ENCODE measurements around the gene DDAH1. TPM values are rescaled to one million over a fixed set of nuclear protein-coding genes. Genes with fewer than 3 reads are reported as not detected.

Gene DDAH1
- polyA plus RNA-seq, 2 of the 4 experiments (the other 2 are of a cell fraction): 5.7 to 12.6 TPM

- DNase-seq (ENCODE audit: low read depth in 1 of 2, low spot score in 1 of 2) (no peak), ATAC-seq (no peak), FAIRE-seq (no peak)
- peaks cover 22% of the 10 kb centered on the region for H3K4me1 ChIP-seq
- no peak overlapping the region for H3K4me2 ChIP-seq
- TF ChIP-seq PBX3 (IDR thresholded peaks at IDR 0.05) (no peak), FOSL2 (IDR thresholded peaks at IDR 0.05) (no peak), FOSL2 (CRISPR knock-in tag; IDR thresholded peaks at IDR 0.05) (no peak), TP53 (CRISPR knock-in tag; IDR thresholded peaks at IDR 0.05) (no peak), GATA3 (IDR thresholded peaks at IDR 0.05; ENCODE audit: borderline replicate concordance) (no peak), EHF (CRISPR knock-in tag; IDR thresholded peaks at IDR 0.05) (no peak), ZSCAN20 (CRISPR knock-in tag; IDR thresholded peaks at IDR 0.05) (no peak)
- TF ChIP-seq, protein P1, sequence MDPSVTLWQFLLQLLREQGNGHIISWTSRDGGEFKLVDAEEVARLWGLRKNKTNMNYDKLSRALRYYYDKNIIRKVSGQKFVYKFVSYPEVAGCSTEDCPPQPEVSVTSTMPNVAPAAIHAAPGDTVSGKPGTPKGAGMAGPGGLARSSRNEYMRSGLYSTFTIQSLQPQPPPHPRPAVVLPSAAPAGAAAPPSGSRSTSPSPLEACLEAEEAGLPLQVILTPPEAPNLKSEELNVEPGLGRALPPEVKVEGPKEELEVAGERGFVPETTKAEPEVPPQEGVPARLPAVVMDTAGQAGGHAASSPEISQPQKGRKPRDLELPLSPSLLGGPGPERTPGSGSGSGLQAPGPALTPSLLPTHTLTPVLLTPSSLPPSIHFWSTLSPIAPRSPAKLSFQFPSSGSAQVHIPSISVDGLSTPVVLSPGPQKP (IDR thresholded peaks at IDR 0.05; ENCODE audit: low read depth, low read length): no peak
- TF ChIP-seq, protein P2, sequence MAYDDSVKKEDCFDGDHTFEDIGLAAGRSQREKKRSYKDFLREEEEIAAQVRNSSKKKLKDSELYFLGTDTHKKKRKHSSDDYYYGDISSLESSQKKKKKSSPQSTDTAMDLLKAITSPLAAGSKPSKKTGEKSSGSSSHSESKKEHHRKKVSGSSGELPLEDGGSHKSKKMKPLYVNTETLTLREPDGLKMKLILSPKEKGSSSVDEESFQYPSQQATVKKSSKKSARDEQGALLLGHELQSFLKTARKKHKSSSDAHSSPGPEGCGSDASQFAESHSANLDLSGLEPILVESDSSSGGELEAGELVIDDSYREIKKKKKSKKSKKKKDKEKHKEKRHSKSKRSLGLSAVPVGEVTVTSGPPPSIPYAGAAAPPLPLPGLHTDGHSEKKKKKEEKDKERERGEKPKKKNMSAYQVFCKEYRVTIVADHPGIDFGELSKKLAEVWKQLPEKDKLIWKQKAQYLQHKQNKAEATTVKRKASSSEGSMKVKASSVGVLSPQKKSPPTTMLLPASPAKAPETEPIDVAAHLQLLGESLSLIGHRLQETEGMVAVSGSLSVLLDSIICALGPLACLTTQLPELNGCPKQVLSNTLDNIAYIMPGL (CRISPR knock-in tag; IDR thresholded peaks at IDR 0.05; ENCODE audit: borderline replicate concordance): no peak
- TF ChIP-seq, protein P3, sequence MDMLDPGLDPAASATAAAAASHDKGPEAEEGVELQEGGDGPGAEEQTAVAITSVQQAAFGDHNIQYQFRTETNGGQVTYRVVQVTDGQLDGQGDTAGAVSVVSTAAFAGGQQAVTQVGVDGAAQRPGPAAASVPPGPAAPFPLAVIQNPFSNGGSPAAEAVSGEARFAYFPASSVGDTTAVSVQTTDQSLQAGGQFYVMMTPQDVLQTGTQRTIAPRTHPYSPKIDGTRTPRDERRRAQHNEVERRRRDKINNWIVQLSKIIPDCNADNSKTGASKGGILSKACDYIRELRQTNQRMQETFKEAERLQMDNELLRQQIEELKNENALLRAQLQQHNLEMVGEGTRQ (IDR thresholded peaks at IDR 0.05): no peak
- H3K27ac ChIP-seq: no peak overlapping the region
- WGBS (ENCODE audit: missing lambda C conversion rate): 93% methylated on average over 5 of the region's 5 CpGs
- no peak overlapping the region for H3K4me3 ChIP-seq
- H3K9me3 ChIP-seq: no peaks in the 10 kb centered on the region
- ChIA-PET CTCF (interaction anchor here (1.4 kb wide), 1 partner anchor 26 kb away, joined by 4 read pairs; no protein-coding TSS in a partner anchor), POLR2A (no interaction called here)
Measured at GRCh38 chr1:85404408-85404807, 60.6 kb downstream of the DDAH1 start.

DNA sequence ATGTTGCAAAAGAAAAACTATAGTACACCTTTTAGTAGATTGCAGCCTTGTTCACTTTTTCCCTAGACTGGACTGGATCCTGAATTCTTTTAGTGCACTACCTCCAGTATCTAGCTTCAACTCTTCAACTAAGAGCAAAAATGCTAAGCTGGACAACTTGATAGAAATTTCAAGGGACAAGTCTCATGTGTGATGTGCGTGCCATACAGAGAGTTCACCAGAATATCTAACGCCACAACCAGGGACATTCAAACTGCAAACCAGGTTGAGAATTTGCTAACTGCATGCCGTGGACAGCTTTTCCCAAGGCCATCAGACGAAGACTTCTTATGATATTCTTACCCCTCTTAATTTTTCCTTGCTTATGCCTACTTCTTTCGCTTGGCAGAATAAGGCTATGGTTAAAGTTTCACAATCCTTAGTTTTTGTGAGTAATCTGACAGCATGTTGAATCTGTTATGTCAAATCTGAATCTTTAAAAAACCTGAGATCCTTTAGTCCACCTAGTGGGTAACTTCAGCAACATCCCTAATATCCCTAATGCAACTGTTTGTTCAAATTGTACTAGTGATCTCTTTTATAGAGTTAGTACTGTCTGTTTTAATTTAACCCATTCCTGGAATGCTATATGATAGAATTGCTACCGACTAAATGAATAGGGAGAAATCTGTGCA lies 66.4 kb downstream of the DDAH1 start:
- FAIRE-seq: no peak
- DNase-seq (ENCODE audit: low read depth in 1 of 2, low spot score in 1 of 2): peak in 1 of 2 experiments; percentile 36
- TF ChIP-seq, protein P4, sequence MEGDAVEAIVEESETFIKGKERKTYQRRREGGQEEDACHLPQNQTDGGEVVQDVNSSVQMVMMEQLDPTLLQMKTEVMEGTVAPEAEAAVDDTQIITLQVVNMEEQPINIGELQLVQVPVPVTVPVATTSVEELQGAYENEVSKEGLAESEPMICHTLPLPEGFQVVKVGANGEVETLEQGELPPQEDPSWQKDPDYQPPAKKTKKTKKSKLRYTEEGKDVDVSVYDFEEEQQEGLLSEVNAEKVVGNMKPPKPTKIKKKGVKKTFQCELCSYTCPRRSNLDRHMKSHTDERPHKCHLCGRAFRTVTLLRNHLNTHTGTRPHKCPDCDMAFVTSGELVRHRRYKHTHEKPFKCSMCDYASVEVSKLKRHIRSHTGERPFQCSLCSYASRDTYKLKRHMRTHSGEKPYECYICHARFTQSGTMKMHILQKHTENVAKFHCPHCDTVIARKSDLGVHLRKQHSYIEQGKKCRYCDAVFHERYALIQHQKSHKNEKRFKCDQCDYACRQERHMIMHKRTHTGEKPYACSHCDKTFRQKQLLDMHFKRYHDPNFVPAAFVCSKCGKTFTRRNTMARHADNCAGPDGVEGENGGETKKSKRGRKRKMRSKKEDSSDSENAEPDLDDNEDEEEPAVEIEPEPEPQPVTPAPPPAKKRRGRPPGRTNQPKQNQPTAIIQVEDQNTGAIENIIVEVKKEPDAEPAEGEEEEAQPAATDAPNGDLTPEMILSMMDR (IDR thresholded peaks at IDR 0.05): peak; percentile 41
- peak; percentile 47 for TF ChIP-seq SMC3 (IDR thresholded peaks at IDR 0.05)
- no peak for TF ChIP-seq TP53 (CRISPR knock-in tag; IDR thresholded peaks at IDR 0.05)
- no peak for TF ChIP-seq FOXS1 (CRISPR knock-in tag; IDR thresholded peaks at IDR 0.05)
- TF ChIP-seq CEBPB (IDR thresholded peaks at IDR 0.05): 0 out of 4 replicates have a peak, but pooled peaks of 1 of the 2 experiments have one; percentile 11
- TF ChIP-seq RAD21 (conservative IDR thresholded peaks at IDR 0.05 in 1 of 2, IDR thresholded peaks at IDR 0.05 in 1 of 2): peak; percentile 46 to 56
- Histone ChIP-seq H3K9me3 (no peaks in the 10 kb centered on the region), H3K4me2 (no peak overlapping the region), H3K4me3 (no peak overlapping the region), H3K4me1 (no peaks in the 10 kb centered on the region), H3K27ac (no peak overlapping the region)
- WGBS (ENCODE audit: missing lambda C conversion rate): 86% methylated on average over 6 of the region's 6 CpGs
- ChIA-PET POLR2A (no interaction called here), CTCF (interaction anchor here (0.7 to 1.5 kb wide), 6 partner anchors 28 to 294 kb away, joined by 3 to 5 read pairs (median 3); no protein-coding TSS in a partner anchor)
- ATAC-seq: peak in 1 of 2 experiments; percentile 70; a peak in 3 of 6 replicates
